Peyer's patch (tissue), 4 donors: ENCODE measurements around the gene LMO2.

Source experiments
- CTCF ChIP-seq, 6 experiments: fragments of 450-650 bp in 4 of 6; fragments of 200-600 bp in 2 of 6; sonication (generic) in 1 of 6; IDR thresholded peaks; one replicate each; pipeline ENCODE4 v1.5.1; 2017 to 2019; ENCODE audit warnings: antibody characterized with exemption in 6 of 6, mild to moderate bottlenecking in 3 of 6, moderate library complexity in 1 of 6
- POLR2A ChIP-seq, 2 donors: fragments of 450-650 bp; IDR thresholded peaks; one replicate each; pipeline ENCODE4 v1.5.1; 2017; ENCODE audit warnings: antibody characterized with exemption in 2 of 2, mild to moderate bottlenecking in 2 of 2, moderate library complexity in 2 of 2

DNA sequence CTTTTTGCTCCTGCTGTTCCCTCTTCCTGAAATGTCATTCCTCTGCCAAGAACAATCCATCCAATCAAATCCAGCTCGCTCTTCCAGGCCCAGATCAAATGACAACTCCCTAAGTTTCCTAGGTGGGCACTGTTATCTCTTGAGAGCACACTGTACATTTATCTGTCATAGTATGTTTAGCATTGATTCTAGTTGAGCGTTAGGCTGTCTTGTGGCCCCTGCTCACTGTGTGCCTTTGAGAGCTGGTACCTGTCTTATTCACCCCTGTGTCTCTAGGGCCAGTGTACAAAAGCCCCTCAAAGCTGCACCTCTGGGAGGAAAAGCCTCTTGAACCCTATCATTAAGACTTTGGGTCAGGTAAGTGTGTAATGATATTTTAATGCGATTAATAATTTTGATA is 7.1 kb upstream of the LMO2 start:
- no peak for TF ChIP-seq CTCF (IDR thresholded peaks at IDR 0.05)
- no peak for TF ChIP-seq POLR2A (IDR thresholded peaks at IDR 0.05)
